Neural cell (in vitro differentiated cells): ENCODE measurements around the gene VAMP5. TPM values are rescaled to one million over a fixed set of nuclear protein-coding genes. Genes with fewer than 3 reads are reported as not detected.

Experiments
- H2AFZ ChIP-seq: fragments of 200-600, 300-800 bp; sonication (generic), shearing (Covaris generic); 2 replicates; pipeline ENCODE4 v1.6.0; 2014; ENCODE audit warnings: low read depth, mild to moderate bottlenecking, antibody characterized with exemption, low read length, moderate library complexity
- H3F3A ChIP-seq: fragments of 200-600 bp; shearing (Covaris generic); 2 replicates; pipeline ENCODE4 v1.6.1; 2016; ENCODE audit warnings: mild to moderate bottlenecking, moderate library complexity, mixed read lengths, antibody characterized with exemption, low read length; ENCODE audit not compliant: insufficient read depth, poor library complexity, severe bottlenecking
- H3K27ac ChIP-seq: fragments of 200-600, 300-800 bp; sonication (generic), shearing (Covaris generic); 2 replicates; pipeline ENCODE4 v1.5.1; 2014; ENCODE audit warnings: mild to moderate bottlenecking, low read length, moderate library complexity
- H3K27me3 ChIP-seq: fragments of 300-800, 200-600 bp; sonication (generic), shearing (Covaris generic); 2 replicates; pipeline ENCODE4 v1.6.0; 2014; ENCODE audit warnings: mild to moderate bottlenecking, low read depth, low read length, moderate library complexity; ENCODE audit not compliant: insufficient read depth
- H3K36me3 ChIP-seq: fragments of 300-800, 200-600 bp; sonication (generic), shearing (Covaris generic); 2 replicates; pipeline ENCODE4 v1.5.1; 2014; ENCODE audit warnings: mild to moderate bottlenecking, antibody characterized with exemption, low read length, moderate library complexity; ENCODE audit not compliant: insufficient read depth
- H3K4me2 ChIP-seq: fragments of 300-800, 200-600 bp; sonication (generic), shearing (Covaris generic); 2 replicates; pipeline ENCODE4 v1.6.0; 2014; ENCODE audit warnings: mild to moderate bottlenecking, low read length
- H3K4me3 ChIP-seq: fragments of 300-800, 200-600 bp; sonication (generic), shearing (Covaris generic); 2 replicates; pipeline ENCODE4 v1.5.1; 2014; ENCODE audit warnings: mild to moderate bottlenecking, low read length, moderate library complexity
- H3K79me2 ChIP-seq: fragments of 200-600 bp; shearing (Covaris generic); replicated peaks from 2 replicates; pipeline ENCODE4 v1.6.0; 2014; ENCODE audit warnings: mild to moderate bottlenecking, low read length, moderate library complexity; ENCODE audit not compliant: insufficient read depth
- H3K9ac ChIP-seq: fragments of 300-800, 200-600 bp; sonication (generic), shearing (Covaris generic); 2 replicates; pipeline ENCODE4 v1.6.1; 2016; ENCODE audit warnings: mild to moderate bottlenecking, low read length, mixed read lengths
- H3K9me2 ChIP-seq: fragments of 200-600 bp; shearing (Covaris generic); 2 replicates; pipeline ENCODE4 v1.6.1; 2016; ENCODE audit warnings: mild to moderate bottlenecking, low read length, mixed read lengths; ENCODE audit not compliant: insufficient read depth
- H3K9me3 ChIP-seq: fragments of 200-600, 300-800 bp; sonication (generic), shearing (Covaris generic); 2 replicates; pipeline ENCODE4 v1.6.1; 2016; ENCODE audit warnings: mild to moderate bottlenecking, mixed run types, low read length, moderate library complexity, mixed read lengths
- H4K20me1 ChIP-seq: fragments of 200-600 bp; shearing (Covaris generic); 2 replicates; pipeline ENCODE4 v1.6.1; 2016; ENCODE audit warnings: mild to moderate bottlenecking, mixed run types; ENCODE audit not compliant: insufficient read depth
- EP300 ChIP-seq: fragments of 450-650 bp; conservative IDR thresholded peaks from 2 replicates; pipeline ENCODE4 v1.6.1; 2014; ENCODE audit warnings: antibody characterized with exemption, mild to moderate bottlenecking, moderate library complexity; ENCODE audit not compliant: poor library complexity, severe bottlenecking
- EZH2 ChIP-seq: fragments of 200-600, 300-800 bp; shearing (Covaris generic), sonication (generic); IDR thresholded peaks from 2 replicates; pipeline ENCODE4 v1.6.1; 2014; ENCODE audit warnings: antibody characterized with exemption, low read length, borderline replicate concordance, mild to moderate bottlenecking; ENCODE audit not compliant: insufficient read depth, poor library complexity, severe bottlenecking
- MXI1 ChIP-seq: fragments of 450-650 bp; conservative IDR thresholded peaks from 2 replicates; pipeline ENCODE4 v1.6.1; 2014; ENCODE audit warnings: antibody characterized with exemption, mild to moderate bottlenecking; ENCODE audit not compliant: poor library complexity, severe bottlenecking
- POLR2AphosphoS5 ChIP-seq: IDR thresholded peaks from 2 replicates; pipeline ENCODE4 v1.6.1; 2012
- RAD21 ChIP-seq: fragments of 450-650 bp; conservative IDR thresholded peaks from 2 replicates; pipeline ENCODE4 v1.6.1; 2014; ENCODE audit warnings: antibody characterized with exemption, mild to moderate bottlenecking, moderate library complexity
- SMC3 ChIP-seq: fragments of 450-650 bp; conservative IDR thresholded peaks from 2 replicates; pipeline ENCODE4 v1.6.1; 2014; ENCODE audit warnings: antibody characterized with exemption, mild to moderate bottlenecking, moderate library complexity; ENCODE audit not compliant: poor library complexity
- TAF1 ChIP-seq: IDR thresholded peaks from 2 replicates; pipeline ENCODE4 v1.6.1; 2012; ENCODE audit warnings: low read depth
- polyA minus RNA-seq: library from RNA; depleted of rRNA, polyadenylated mRNA; stranded (reverse); fragments of >200 nt; gene quantifications from 2 replicates; pipeline ENCODE4 v1.2.3, GENCODE V29; 2014
- polyA plus RNA-seq: library from polyadenylated mRNA; depleted of rRNA; stranded (reverse); fragments of >200 nt; gene quantifications from 2 replicates; pipeline ENCODE4 v1.2.3, GENCODE V29; 2014
- TF ChIP-seq, protein P1 (sequence below): IDR thresholded peaks from 2 replicates; pipeline ENCODE4 v1.6.1; 2012; ENCODE audit warnings: borderline replicate concordance
- TF ChIP-seq, protein P2 (sequence below): fragments of 450-650 bp; IDR thresholded peaks from 2 replicates; pipeline ENCODE4 v1.5.1; 2014; ENCODE audit warnings: antibody characterized with exemption, mild to moderate bottlenecking, moderate library complexity; ENCODE audit not compliant: poor library complexity, severe bottlenecking

Gene VAMP5, protein sequence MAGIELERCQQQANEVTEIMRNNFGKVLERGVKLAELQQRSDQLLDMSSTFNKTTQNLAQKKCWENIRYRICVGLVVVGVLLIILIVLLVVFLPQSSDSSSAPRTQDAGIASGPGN
- polyA plus RNA-seq = not detected in 2 replicates
- polyA minus RNA-seq = not detected in 2 replicates

DNA sequence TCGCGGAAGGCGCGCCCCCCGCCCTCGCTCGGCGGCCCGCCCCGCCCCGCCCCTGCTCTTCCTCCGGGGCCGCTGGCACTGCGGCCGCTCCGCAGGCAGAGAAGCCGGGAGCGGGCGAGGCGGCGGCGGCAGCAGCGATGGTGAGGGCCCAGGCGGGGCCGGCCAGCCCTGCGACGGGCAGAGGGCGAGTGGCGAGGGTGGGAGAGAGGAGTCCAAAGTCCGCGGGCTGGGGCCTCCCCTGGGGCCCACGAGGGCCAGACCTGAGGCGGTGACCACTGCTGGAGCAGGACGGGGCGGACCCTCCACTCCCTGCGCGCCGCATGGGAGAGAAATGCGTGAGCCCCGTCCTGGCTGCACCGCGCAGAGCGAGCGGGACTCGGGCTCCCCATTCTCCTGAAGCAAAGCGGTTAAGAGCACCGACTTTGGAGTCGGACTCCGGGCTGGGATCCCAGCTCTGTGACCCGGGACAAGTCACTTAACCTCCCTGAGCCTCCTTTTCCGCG is at the start of gene VAMP5:
Gene VAMP5, plus strand, starts transcription at position 78 of the 503 bp plus-strand sequence. Its CDS starts 60 bp downstream, at position 138.
- H4K20me1 ChIP-seq = no peaks in the 10 kb centered on the region
- no peak within 1 kb of the TSS for H3K9ac ChIP-seq
- no peak within 1 kb of the TSS for H3K4me2 ChIP-seq
- no peak for TF ChIP-seq TAF1
- TF ChIP-seq MXI1 = no peak
- no peak for TF ChIP-seq EP300
- TF ChIP-seq, protein P1, sequence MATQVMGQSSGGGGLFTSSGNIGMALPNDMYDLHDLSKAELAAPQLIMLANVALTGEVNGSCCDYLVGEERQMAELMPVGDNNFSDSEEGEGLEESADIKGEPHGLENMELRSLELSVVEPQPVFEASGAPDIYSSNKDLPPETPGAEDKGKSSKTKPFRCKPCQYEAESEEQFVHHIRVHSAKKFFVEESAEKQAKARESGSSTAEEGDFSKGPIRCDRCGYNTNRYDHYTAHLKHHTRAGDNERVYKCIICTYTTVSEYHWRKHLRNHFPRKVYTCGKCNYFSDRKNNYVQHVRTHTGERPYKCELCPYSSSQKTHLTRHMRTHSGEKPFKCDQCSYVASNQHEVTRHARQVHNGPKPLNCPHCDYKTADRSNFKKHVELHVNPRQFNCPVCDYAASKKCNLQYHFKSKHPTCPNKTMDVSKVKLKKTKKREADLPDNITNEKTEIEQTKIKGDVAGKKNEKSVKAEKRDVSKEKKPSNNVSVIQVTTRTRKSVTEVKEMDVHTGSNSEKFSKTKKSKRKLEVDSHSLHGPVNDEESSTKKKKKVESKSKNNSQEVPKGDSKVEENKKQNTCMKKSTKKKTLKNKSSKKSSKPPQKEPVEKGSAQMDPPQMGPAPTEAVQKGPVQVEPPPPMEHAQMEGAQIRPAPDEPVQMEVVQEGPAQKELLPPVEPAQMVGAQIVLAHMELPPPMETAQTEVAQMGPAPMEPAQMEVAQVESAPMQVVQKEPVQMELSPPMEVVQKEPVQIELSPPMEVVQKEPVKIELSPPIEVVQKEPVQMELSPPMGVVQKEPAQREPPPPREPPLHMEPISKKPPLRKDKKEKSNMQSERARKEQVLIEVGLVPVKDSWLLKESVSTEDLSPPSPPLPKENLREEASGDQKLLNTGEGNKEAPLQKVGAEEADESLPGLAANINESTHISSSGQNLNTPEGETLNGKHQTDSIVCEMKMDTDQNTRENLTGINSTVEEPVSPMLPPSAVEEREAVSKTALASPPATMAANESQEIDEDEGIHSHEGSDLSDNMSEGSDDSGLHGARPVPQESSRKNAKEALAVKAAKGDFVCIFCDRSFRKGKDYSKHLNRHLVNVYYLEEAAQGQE = no peak
- no peak for TF ChIP-seq RAD21
- no peak for TF ChIP-seq SMC3
- no peak for TF ChIP-seq EZH2
- TF ChIP-seq, protein P2, sequence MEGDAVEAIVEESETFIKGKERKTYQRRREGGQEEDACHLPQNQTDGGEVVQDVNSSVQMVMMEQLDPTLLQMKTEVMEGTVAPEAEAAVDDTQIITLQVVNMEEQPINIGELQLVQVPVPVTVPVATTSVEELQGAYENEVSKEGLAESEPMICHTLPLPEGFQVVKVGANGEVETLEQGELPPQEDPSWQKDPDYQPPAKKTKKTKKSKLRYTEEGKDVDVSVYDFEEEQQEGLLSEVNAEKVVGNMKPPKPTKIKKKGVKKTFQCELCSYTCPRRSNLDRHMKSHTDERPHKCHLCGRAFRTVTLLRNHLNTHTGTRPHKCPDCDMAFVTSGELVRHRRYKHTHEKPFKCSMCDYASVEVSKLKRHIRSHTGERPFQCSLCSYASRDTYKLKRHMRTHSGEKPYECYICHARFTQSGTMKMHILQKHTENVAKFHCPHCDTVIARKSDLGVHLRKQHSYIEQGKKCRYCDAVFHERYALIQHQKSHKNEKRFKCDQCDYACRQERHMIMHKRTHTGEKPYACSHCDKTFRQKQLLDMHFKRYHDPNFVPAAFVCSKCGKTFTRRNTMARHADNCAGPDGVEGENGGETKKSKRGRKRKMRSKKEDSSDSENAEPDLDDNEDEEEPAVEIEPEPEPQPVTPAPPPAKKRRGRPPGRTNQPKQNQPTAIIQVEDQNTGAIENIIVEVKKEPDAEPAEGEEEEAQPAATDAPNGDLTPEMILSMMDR = no peak
- TF ChIP-seq POLR2AphosphoS5 = no peak
- H3K36me3 ChIP-seq = no peaks in the 10 kb centered on the region
- H3F3A ChIP-seq = no peaks in the 10 kb centered on the region
- no peaks in the 10 kb centered on the region for H3K79me2 ChIP-seq
- no peak within 1 kb of the TSS for H3K4me3 ChIP-seq
- H3K27ac ChIP-seq = no peak within 1 kb of the TSS
- no peaks in the 10 kb centered on the region for H3K9me3 ChIP-seq
- H3K27me3 ChIP-seq = peaks cover 42% of the 10 kb centered on the region
- H3K9me2 ChIP-seq = no peaks in the 10 kb centered on the region
- H2AFZ ChIP-seq = no peak within 1 kb of the TSS

DNA sequence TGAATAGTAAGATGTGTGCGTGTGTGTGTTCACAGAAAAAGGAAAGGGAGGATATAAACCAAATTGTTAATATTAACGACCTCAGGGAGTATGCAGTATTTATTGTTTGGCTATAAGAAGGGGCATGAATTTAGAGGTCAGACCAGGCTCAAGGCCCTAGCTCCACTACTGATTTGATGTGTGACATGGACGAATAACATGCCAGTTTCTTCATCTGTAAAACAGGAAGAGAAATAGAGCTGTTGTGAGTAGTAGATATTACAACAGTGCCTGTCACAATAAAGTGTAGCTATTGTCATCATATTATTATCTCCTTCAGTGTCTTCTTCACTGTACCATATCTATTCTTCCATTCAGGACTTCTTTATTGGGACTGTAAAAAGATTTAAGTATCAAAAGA is 49.4 kb upstream of the VAMP5 start:
- Histone ChIP-seq H4K20me1 (peaks cover 3% of the 10 kb centered on the region), H3K79me2 (peaks cover 5% of the 10 kb centered on the region), H3K4me3 (peak overlapping the region; percentile 3), H3K27ac (peak overlapping the region; percentile 98), H3K9ac (no peak overlapping the region), H3F3A (peaks cover 6% of the 10 kb centered on the region), H3K9me3 (no peaks in the 10 kb centered on the region), H3K9me2 (no peaks in the 10 kb centered on the region), H3K4me2 (no peak overlapping the region), H3K36me3 (no peaks in the 10 kb centered on the region), H3K27me3 (no peaks in the 10 kb centered on the region), H2AFZ (no peak overlapping the region)
- TF ChIP-seq POLR2AphosphoS5 (no peak), RAD21 (no peak), TAF1 (no peak), EZH2 (no peak), SMC3 (no peak), EP300 (no peak), MXI1 (no peak)
- TF ChIP-seq, protein P2 = no peak
- TF ChIP-seq, protein P1 = no peak
